Muscle of back (tissue), 13 donors: Measurements from ENCODE around the gene GPR21. TPM values are rescaled to one million over a fixed set of nuclear protein-coding genes. Genes with fewer than 3 reads are reported as not detected.
A peak's percentile ranks its signal among the peaks of the same experiment; 100 is the strongest.

Experiments
- DNase-seq, 3 donors: peaks; one replicate each; pipeline versions ENCODE4 v3.0.0 to v3.0.0-alpha.2; 2013
- long read RNA-seq, 9 donors: transcript quantifications; one replicate each; lab custom pipeline, GENCODE V29; 2026
- polyA plus RNA-seq, 10 donors: library from polyadenylated mRNA; unstranded; fragments of 120-200 nt; gene quantifications; one replicate each; pipeline ENCODE4 v1.2.1, GENCODE V29; 2013; ENCODE audit not compliant: insufficient read length in 10 of 10

Gene GPR21
- under 1 TPM in 5 of 10 donors, not detected in 5; 0.20 to 0.48 (median 0.37) TPM for polyA plus RNA-seq
- long read RNA-seq, donor 1: 0 reads
- long read RNA-seq, donor 2: 0 reads
- long read RNA-seq, donor 3: 0 reads
- long read RNA-seq, donor 4: 0 reads
- long read RNA-seq, donor 5: 0 reads
- long read RNA-seq, donor 6: 0 reads
- long read RNA-seq, donor 7: 0 reads
- long read RNA-seq, donor 8, partial matches to known transcripts: 0 of 1 reads
- long read RNA-seq, donor 8, other reads (novel, unspliced or antisense): 0 of 1 reads
- long read RNA-seq, donor 9: 0 reads

GRCh38 chr9:123033352-123033751 is at the start of gene GPR21:
Gene GPR21, plus strand, starts transcription at chr9:123033667. Its CDS starts 900 bp downstream, at chr9:123034567.
- peak in 1 of 3 donors; percentile 27 for DNase-seq

- no peak for DNase-seq
These were observed 47.5 kb upstream of the GPR21 start for GRCh38 chr9:122986010-122986409.

GRCh38 chr9:122988141-122988540 is 45.3 kb upstream of the GPR21 start:
- DNase-seq: no peak

- no peak for DNase-seq
These were observed 44.4 kb upstream of the GPR21 start for GRCh38 chr9:122988920-122989621.

GRCh38 chr9:122991370-122991830 is 42.1 kb upstream of the GPR21 start:
- DNase-seq: peak; percentile 33 to 75 (median 44)

- no peak for DNase-seq
These were observed 36.9 kb upstream of the GPR21 start for GRCh38 chr9:122996586-122996985.

GRCh38 chr9:122998448-122998847 is 35.0 kb upstream of the GPR21 start:
- DNase-seq: no peak

- DNase-seq: no peak
These were observed 32.9 kb upstream of the GPR21 start for GRCh38 chr9:123000371-123001068.

- DNase-seq: peak in 1 of 3 donors; percentile 6
These were observed 30.7 kb upstream of the GPR21 start for GRCh38 chr9:123002754-123003153.

- DNase-seq: peak in 2 of 3 donors; percentile 5 to 17
These were observed 30.0 kb upstream of the GPR21 start for GRCh38 chr9:123003466-123003865.

GRCh38 chr9:123005964-123006363 is 27.5 kb upstream of the GPR21 start:
- DNase-seq: no peak

GRCh38 chr9:123007269-123007668 is 26.2 kb upstream of the GPR21 start:
- DNase-seq: no peak

- DNase-seq: no peak
These were observed 24.6 kb upstream of the GPR21 start for GRCh38 chr9:123008909-123009308.

- DNase-seq: no peak
These were observed 22.1 kb upstream of the GPR21 start for GRCh38 chr9:123011380-123011779.

- no peak for DNase-seq
These were observed 21.5 kb upstream of the GPR21 start for GRCh38 chr9:123011878-123012528.

GRCh38 chr9:123016631-123017030 is 16.8 kb upstream of the GPR21 start:
- no peak for DNase-seq

- DNase-seq: no peak
These were observed 12.7 kb upstream of the GPR21 start for GRCh38 chr9:123020796-123021195.

GRCh38 chr9:123026425-123026824 is 7.0 kb upstream of the GPR21 start:
- DNase-seq: no peak

GRCh38 chr9:123027517-123027916 is 6.0 kb upstream of the GPR21 start:
- DNase-seq: no peak

- DNase-seq: no peak
These were observed 5.3 kb upstream of the GPR21 start for GRCh38 chr9:123028136-123028535.

- no peak for DNase-seq
These were observed 4.5 kb upstream of the GPR21 start for GRCh38 chr9:123028973-123029372.

GRCh38 chr9:123031963-123032362 is 1.5 kb upstream of the GPR21 start:
- DNase-seq: no peak
